Fibroblast of peridontal ligament (primary cell): Measurements from ENCODE around the gene INO80D.
A peak's percentile ranks its signal among the peaks of the same experiment; 100 is the strongest.
"Not testable (repeated sequence)": the region's sequence is repeated elsewhere in the genome, so short reads cannot be mapped to it uniquely, and the experiment has no call there.

ENCODE experiments used
- DNase-seq: peaks from one replicate; pipeline ENCODE4 v3.0.0-alpha.2; 2010; ENCODE audit errors: extremely low read depth

The INO80D gene

GRCh38 chr2:206084439-206084869 is 1.5 kb downstream of the INO80D start:
- peak; percentile 59 for DNase-seq

GRCh38 chr2:206083602-206084438 is 2.2 kb downstream of the INO80D start:
- peak; percentile 7 for DNase-seq

- DNase-seq: no peak
These were observed 3.6 kb downstream of the INO80D start for GRCh38 chr2:206082298-206082843.

GRCh38 chr2:206080927-206081326 is 5.0 kb downstream of the INO80D start:
- DNase-seq: no peak

GRCh38 chr2:206079699-206080465 is 6.1 kb downstream of the INO80D start:
- DNase-seq: no peak

- peak; percentile 15 for DNase-seq
These were observed 8.1 kb downstream of the INO80D start for GRCh38 chr2:206077879-206078278.

- DNase-seq: peak; percentile 2
These were observed 10.9 kb downstream of the INO80D start for GRCh38 chr2:206075113-206075512.

- no peak for DNase-seq
These were observed 14.2 kb downstream of the INO80D start for GRCh38 chr2:206071807-206072206.

GRCh38 chr2:206069417-206069816 is 16.6 kb downstream of the INO80D start:
- no peak for DNase-seq

GRCh38 chr2:206068207-206068606 is 17.8 kb downstream of the INO80D start:
- no peak for DNase-seq

- peak; percentile 15 for DNase-seq
These were observed 21.9 kb downstream of the INO80D start for GRCh38 chr2:206064077-206064476.

GRCh38 chr2:206063635-206064034 is 22.3 kb downstream of the INO80D start:
- DNase-seq: no peak

GRCh38 chr2:206062724-206063123 is 23.2 kb downstream of the INO80D start:
- DNase-seq: no peak

GRCh38 chr2:206056286-206056685 is 29.7 kb downstream of the INO80D start:
- no peak for DNase-seq

- DNase-seq: no peak
These were observed 31.0 kb downstream of the INO80D start for GRCh38 chr2:206054952-206055351.

GRCh38 chr2:206051912-206052311 is 34.1 kb downstream of the INO80D start:
- DNase-seq: no peak

GRCh38 chr2:206049392-206049791 is 36.6 kb downstream of the INO80D start:
- DNase-seq: no peak

- DNase-seq: peak; percentile 52
These were observed 40.7 kb downstream of the INO80D start for GRCh38 chr2:206045251-206045650.

- no peak for DNase-seq
These were observed 45.4 kb downstream of the INO80D start for GRCh38 chr2:206040525-206040924.

GRCh38 chr2:206035393-206035792 is 50.6 kb downstream of the INO80D start:
- not testable (repeated sequence) for DNase-seq

- not testable (repeated sequence) for DNase-seq
These were observed 52.5 kb downstream of the INO80D start for GRCh38 chr2:206033452-206033851.

- no peak for DNase-seq
These were observed 53.9 kb downstream of the INO80D start for GRCh38 chr2:206031950-206032567.
